Endothelial cell of hepatic sinusoid (primary cell): ENCODE data around the gene MUC22.
"Not testable (repeated sequence)": the region's sequence is repeated elsewhere in the genome, so short reads cannot be mapped to it uniquely, and the experiment has no call there.

ENCODE experiments used
- in situ Hi-C: cut with HindIII; loops from 2 replicates; pipeline ENCODE4 v1.10.0; 2017; ENCODE audit warnings: low sequenced_read_pairs

The MUC22 gene

GRCh38 chr6:31035862-31036497 is 25.7 kb downstream of the MUC22 start:
- in situ Hi-C loops: no loop called here

GRCh38 chr6:31037169-31037568 is 26.9 kb downstream of the MUC22 start:
- in situ Hi-C loops: no loop called here

GRCh38 chr6:31037682-31038081 is 27.4 kb downstream of the MUC22 start:
- in situ Hi-C loops: no loop called here

- in situ Hi-C loops: no loop called here
Measured at GRCh38 chr6:31038559-31038958, 28.3 kb downstream of the MUC22 start.

GRCh38 chr6:31040801-31041200 is 30.5 kb downstream of the MUC22 start:
- in situ Hi-C loops: no loop called here

- in situ Hi-C loops: no loop called here
Measured at GRCh38 chr6:31041372-31041974, 31.2 kb downstream of the MUC22 start.

GRCh38 chr6:31042806-31043205 is 32.5 kb downstream of the MUC22 start:
- in situ Hi-C loops: no loop called here

- in situ Hi-C loops: no loop called here
Measured at GRCh38 chr6:31048099-31048498, 37.8 kb downstream of the MUC22 start.

GRCh38 chr6:31049518-31049917 is 39.2 kb downstream of the MUC22 start:
- in situ Hi-C loops: no loop called here

- in situ Hi-C loops: not testable (repeated sequence)
Measured at GRCh38 chr6:31053187-31053586, 42.9 kb downstream of the MUC22 start.

- in situ Hi-C loops: no loop called here
Measured at GRCh38 chr6:31053873-31054272, 43.6 kb downstream of the MUC22 start.

GRCh38 chr6:31055441-31055840 is 45.2 kb downstream of the MUC22 start:
- in situ Hi-C loops: no loop called here

- in situ Hi-C loops: no loop called here
Measured at GRCh38 chr6:31057426-31058003, 47.2 kb downstream of the MUC22 start.

- in situ Hi-C loops: no loop called here
Measured at GRCh38 chr6:31058128-31058894, 48.0 kb downstream of the MUC22 start.

GRCh38 chr6:31060145-31060544 is 49.9 kb downstream of the MUC22 start:
- in situ Hi-C loops: no loop called here

- in situ Hi-C loops: no loop called here
Measured at GRCh38 chr6:31063906-31064435, 53.7 kb downstream of the MUC22 start.

- in situ Hi-C loops: no loop called here
Measured at GRCh38 chr6:31065556-31065955, 55.3 kb downstream of the MUC22 start.

- in situ Hi-C loops: not testable (repeated sequence)
Measured at GRCh38 chr6:31067028-31067427, 56.8 kb downstream of the MUC22 start.

- in situ Hi-C loops: not testable (repeated sequence)
Measured at GRCh38 chr6:31067891-31068668, 57.8 kb downstream of the MUC22 start.

- in situ Hi-C loops: no loop called here
Measured at GRCh38 chr6:31068669-31069340, 58.5 kb downstream of the MUC22 start.
